ENCODE results near the gene NOXA1. TPM values are rescaled to one million over a fixed set of nuclear protein-coding genes. Genes with fewer than 3 reads are reported as not detected.

NOXA1 gene
- total and polyA plus RNA-seq, 9 of the 15 experiments (the other 6 are each of a cell fraction or from before 2014, with no cell fraction given) = 0.07 to 1.2 (median 0.20) TPM; not detected in 4

DNA sequence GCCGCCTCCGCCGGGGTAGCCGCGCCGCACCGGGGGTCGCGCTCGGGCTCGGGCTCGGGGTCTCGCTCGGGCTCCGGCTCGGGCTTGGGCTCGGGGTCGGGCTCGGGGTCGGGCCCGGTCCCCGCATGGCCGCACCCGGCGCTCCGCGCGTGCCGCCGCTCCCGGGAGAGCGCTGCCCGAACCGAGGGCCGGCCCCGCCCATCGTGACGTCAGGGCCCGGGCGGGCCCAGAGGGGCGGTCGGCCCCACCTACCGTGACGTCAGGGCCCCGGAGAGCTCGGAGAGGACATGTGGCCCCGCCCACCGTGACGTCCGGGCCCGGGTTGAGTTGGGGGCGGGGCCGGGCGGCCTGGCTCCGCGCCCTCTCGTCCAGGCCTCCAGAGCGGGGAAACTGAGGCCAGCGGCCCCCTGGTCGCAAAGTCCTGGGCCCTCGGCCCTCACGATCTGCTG, 36.0 kb downstream of the NOXA1 start, which contains the start of gene NSMF (continued):
- TF ChIP-seq, protein P1, sequence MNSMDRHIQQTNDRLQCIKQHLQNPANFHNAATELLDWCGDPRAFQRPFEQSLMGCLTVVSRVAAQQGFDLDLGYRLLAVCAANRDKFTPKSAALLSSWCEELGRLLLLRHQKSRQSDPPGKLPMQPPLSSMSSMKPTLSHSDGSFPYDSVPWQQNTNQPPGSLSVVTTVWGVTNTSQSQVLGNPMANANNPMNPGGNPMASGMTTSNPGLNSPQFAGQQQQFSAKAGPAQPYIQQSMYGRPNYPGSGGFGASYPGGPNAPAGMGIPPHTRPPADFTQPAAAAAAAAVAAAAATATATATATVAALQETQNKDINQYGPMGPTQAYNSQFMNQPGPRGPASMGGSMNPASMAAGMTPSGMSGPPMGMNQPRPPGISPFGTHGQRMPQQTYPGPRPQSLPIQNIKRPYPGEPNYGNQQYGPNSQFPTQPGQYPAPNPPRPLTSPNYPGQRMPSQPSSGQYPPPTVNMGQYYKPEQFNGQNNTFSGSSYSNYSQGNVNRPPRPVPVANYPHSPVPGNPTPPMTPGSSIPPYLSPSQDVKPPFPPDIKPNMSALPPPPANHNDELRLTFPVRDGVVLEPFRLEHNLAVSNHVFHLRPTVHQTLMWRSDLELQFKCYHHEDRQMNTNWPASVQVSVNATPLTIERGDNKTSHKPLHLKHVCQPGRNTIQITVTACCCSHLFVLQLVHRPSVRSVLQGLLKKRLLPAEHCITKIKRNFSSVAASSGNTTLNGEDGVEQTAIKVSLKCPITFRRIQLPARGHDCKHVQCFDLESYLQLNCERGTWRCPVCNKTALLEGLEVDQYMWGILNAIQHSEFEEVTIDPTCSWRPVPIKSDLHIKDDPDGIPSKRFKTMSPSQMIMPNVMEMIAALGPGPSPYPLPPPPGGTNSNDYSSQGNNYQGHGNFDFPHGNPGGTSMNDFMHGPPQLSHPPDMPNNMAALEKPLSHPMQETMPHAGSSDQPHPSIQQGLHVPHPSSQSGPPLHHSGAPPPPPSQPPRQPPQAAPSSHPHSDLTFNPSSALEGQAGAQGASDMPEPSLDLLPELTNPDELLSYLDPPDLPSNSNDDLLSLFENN (IDR thresholded peaks at IDR 0.05; ENCODE audit: low read depth in 2 of 2, low read length in 2 of 2) = no peak
- TF ChIP-seq, protein P2, sequence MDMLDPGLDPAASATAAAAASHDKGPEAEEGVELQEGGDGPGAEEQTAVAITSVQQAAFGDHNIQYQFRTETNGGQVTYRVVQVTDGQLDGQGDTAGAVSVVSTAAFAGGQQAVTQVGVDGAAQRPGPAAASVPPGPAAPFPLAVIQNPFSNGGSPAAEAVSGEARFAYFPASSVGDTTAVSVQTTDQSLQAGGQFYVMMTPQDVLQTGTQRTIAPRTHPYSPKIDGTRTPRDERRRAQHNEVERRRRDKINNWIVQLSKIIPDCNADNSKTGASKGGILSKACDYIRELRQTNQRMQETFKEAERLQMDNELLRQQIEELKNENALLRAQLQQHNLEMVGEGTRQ (CRISPR knock-in tag; IDR thresholded peaks at IDR 0.05) = peak; percentile 66
- TF ChIP-seq, protein P3, sequence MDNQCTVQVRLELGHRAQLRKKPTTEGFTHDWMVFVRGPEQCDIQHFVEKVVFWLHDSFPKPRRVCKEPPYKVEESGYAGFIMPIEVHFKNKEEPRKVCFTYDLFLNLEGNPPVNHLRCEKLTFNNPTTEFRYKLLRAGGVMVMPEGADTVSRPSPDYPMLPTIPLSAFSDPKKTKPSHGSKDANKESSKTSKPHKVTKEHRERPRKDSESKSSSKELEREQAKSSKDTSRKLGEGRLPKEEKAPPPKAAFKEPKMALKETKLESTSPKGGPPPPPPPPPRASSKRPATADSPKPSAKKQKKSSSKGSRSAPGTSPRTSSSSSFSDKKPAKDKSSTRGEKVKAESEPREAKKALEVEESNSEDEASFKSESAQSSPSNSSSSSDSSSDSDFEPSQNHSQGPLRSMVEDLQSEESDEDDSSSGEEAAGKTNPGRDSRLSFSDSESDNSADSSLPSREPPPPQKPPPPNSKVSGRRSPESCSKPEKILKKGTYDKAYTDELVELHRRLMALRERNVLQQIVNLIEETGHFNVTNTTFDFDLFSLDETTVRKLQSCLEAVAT (IDR thresholded peaks at IDR 0.05) = no peak
- TF ChIP-seq, protein P4, sequence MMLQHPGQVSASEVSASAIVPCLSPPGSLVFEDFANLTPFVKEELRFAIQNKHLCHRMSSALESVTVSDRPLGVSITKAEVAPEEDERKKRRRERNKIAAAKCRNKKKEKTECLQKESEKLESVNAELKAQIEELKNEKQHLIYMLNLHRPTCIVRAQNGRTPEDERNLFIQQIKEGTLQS (IDR thresholded peaks at IDR 0.05) = peak; percentile 47
- TF ChIP-seq, protein P4 (CRISPR knock-in tag; conservative IDR thresholded peaks at IDR 0.05) = 0 out of 2 replicates have a peak, but pooled peaks have one; percentile 35
- TF ChIP-seq HMG20A (CRISPR knock-in tag; conservative IDR thresholded peaks at IDR 0.05) (no peak), BHLHE40 (IDR thresholded peaks at IDR 0.05; ENCODE audit: low read length) (peak; percentile 67), POLR2G (IDR thresholded peaks at IDR 0.05; ENCODE audit: low read depth, low read length) (peak; percentile 86)
- TF ChIP-seq, protein P5, sequence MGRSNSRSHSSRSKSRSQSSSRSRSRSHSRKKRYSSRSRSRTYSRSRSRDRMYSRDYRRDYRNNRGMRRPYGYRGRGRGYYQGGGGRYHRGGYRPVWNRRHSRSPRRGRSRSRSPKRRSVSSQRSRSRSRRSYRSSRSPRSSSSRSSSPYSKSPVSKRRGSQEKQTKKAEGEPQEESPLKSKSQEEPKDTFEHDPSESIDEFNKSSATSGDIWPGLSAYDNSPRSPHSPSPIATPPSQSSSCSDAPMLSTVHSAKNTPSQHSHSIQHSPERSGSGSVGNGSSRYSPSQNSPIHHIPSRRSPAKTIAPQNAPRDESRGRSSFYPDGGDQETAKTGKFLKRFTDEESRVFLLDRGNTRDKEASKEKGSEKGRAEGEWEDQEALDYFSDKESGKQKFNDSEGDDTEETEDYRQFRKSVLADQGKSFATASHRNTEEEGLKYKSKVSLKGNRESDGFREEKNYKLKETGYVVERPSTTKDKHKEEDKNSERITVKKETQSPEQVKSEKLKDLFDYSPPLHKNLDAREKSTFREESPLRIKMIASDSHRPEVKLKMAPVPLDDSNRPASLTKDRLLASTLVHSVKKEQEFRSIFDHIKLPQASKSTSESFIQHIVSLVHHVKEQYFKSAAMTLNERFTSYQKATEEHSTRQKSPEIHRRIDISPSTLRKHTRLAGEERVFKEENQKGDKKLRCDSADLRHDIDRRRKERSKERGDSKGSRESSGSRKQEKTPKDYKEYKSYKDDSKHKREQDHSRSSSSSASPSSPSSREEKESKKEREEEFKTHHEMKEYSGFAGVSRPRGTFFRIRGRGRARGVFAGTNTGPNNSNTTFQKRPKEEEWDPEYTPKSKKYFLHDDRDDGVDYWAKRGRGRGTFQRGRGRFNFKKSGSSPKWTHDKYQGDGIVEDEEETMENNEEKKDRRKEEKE (IDR thresholded peaks at IDR 0.05; ENCODE audit: borderline replicate concordance in 1 of 2, control insufficient read depth in 1 of 2, low read depth in 2 of 2, low read length in 1 of 2) = no peak
